CD4-positive, alpha-beta T cell (primary cell): ENCODE data around the gene FAM204A. TPM values are rescaled to one million over a fixed set of nuclear protein-coding genes. Genes with fewer than 3 reads are reported as not detected.

Source experiments
- ATAC-seq: fragments of 200-7000 bp; cut with Tn5 transposase; one replicate; pipeline ENCODE4 v1.10.0; 2022; ENCODE audit warnings: mild to moderate bottlenecking; ENCODE audit not compliant: poor library complexity
- CTCF ChIA-PET: fragments of 350-600 bp; sonication (Branson Sonifier 250); formaldehyde crosslinking; loops from one replicate; lab custom pipeline; 2021; ENCODE audit warnings: antibody characterized with exemption, inconsistent platforms; lab: Charles Lee
- POLR2A ChIA-PET: fragments of 350-600 bp; sonication (Branson Sonifier 250); formaldehyde crosslinking; loops from one replicate; lab custom pipeline; 2021; ENCODE audit warnings: antibody characterized with exemption, inconsistent platforms; lab: Charles Lee
- DNase-seq, 14 experiments: peaks; one replicate each; pipeline ENCODE4 v3.0.0-alpha.2; 2013 to 2020; ENCODE audit warnings: mixed read lengths in 2 of 14
- H3K27ac ChIP-seq, 2 donors: one replicate each; pipeline versions ENCODE4 v1.5.1 to v1.7.0; 2013; ENCODE audit warnings: low read length in 2 of 2, low read depth in 1 of 2, mild to moderate bottlenecking in 1 of 2
- H3K27me3 ChIP-seq, 2 experiments: 1 replicate in 1 of 2; 2 replicates in 1 of 2; pipeline versions ENCODE4 v1.6.1 to v1.7.0; 2013; ENCODE audit warnings: low read length in 2 of 2, control low read depth in 1 of 2, mild to moderate bottlenecking in 1 of 2, moderate library complexity in 1 of 2; ENCODE audit not compliant: insufficient read depth in 2 of 2, control insufficient read depth in 1 of 2
- H3K36me3 ChIP-seq: one replicate; pipeline ENCODE4 v1.6.1; 2013; ENCODE audit warnings: low read length, control low read depth; ENCODE audit not compliant: insufficient read depth
- H3K4me1 ChIP-seq: one replicate; pipeline ENCODE4 v1.6.1; 2013; ENCODE audit warnings: low read length, control low read depth; ENCODE audit not compliant: insufficient read depth
- H3K4me3 ChIP-seq: one replicate; pipeline ENCODE4 v1.5.1; 2013; ENCODE audit warnings: mild to moderate bottlenecking, low read length, moderate library complexity
- H3K9me3 ChIP-seq, 2 experiments: 1 replicate in 1 of 2; 2 replicates in 1 of 2; pipeline versions ENCODE4 v1.6.1 to v1.7.0; 2013; ENCODE audit warnings: low read length in 2 of 2, mild to moderate bottlenecking in 2 of 2, control low read depth in 1 of 2, moderate library complexity in 1 of 2; ENCODE audit not compliant: control insufficient read depth in 1 of 2, insufficient read depth in 1 of 2
- H3K27ac Mint-ChIP-seq: one replicate; pipeline ENCODE4 v1.8.0; 2020; ENCODE audit warnings: mixed read lengths
- H3K27me3 Mint-ChIP-seq: one replicate; pipeline ENCODE4 v1.8.0; 2021; ENCODE audit warnings: mixed read lengths
- H3K36me3 Mint-ChIP-seq: one replicate; pipeline ENCODE4 v1.8.0; 2021; ENCODE audit warnings: low read depth, mixed read lengths
- H3K4me1 Mint-ChIP-seq: one replicate; pipeline ENCODE4 v1.8.0; 2021; ENCODE audit warnings: low read depth, mixed read lengths
- H3K4me3 Mint-ChIP-seq: one replicate; pipeline ENCODE4 v1.8.0; 2020; ENCODE audit warnings: mild to moderate bottlenecking, mixed read lengths
- H3K9me3 Mint-ChIP-seq: one replicate; pipeline ENCODE4 v1.8.0; 2020; ENCODE audit warnings: mixed read lengths
- CTCF ChIP-seq: fragments of 200-600 bp; IDR thresholded peaks from one replicate; pipeline ENCODE4 v1.8.0; 2022; ENCODE audit warnings: antibody characterized with exemption, mild to moderate bottlenecking
- intact Hi-C, 2 experiments: fragments of 100-400 bp; cut with DNase I in 1 of 2; cut with micrococcal nuclease in 1 of 2; formaldehyde crosslinking; loops; one replicate each; pipeline versions ENCODE4 v1.15.1 to v1.9.0; 2023 to 2025; cut with DNase I, micrococcal nuclease
- total RNA-seq, 174 experiments: library from RNA in 2 of 174; stranded (reverse) in 2 of 174; gene quantifications; one replicate each; pipeline ENCODE4 v1.2.3 and lab custom pipeline; 2021 to 2026

The FAM204A gene
- total RNA-seq, 2 experiments from 2014 or later: 47.3 to 54.7 TPM

- CTCF ChIA-PET: no interaction called here
- no peak for TF ChIP-seq CTCF
Measured at GRCh38 chr10:118291122-118291521, 51.0 kb downstream of the FAM204A start.

DNA sequence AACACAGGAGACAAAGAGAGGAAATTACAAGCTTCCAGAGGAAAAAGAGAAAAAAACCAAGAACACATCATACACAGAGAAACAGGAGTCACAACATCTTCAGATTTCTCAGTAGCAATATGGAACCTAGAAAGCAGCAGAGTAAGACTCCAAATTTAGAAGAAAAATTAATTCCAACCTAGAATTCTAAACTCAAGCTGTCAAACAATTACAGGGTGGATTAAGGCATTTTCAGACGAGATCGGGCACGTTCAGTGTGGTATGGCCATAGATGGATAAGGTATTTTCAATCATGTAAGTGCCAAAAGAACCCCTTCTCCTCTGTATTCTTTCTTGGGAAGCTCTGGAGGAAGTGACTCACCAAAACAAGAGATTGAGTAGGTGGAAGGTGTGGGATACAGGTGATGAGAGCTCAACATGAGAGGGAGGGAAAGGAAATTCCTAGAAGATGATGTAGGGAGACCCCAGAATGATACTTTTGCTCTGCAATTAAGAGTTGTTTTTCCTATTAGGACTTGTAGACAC, 51.6 kb downstream of the FAM204A start:
- Mint-ChIP-seq H3K27ac (no peak overlapping the region), H3K9me3 (no peaks in the 10 kb centered on the region), H3K36me3 (no peaks in the 10 kb centered on the region), H3K4me3 (no peak overlapping the region), H3K4me1 (no peaks in the 10 kb centered on the region), H3K27me3 (peaks cover 47% of the 10 kb centered on the region)
- H3K27me3 ChIP-seq: peaks cover 6 to 15% of the 10 kb centered on the region in 2 experiments
- H3K36me3 ChIP-seq: no peaks in the 10 kb centered on the region
- intact Hi-C loops: no loop called here
- ChIA-PET CTCF (no interaction called here), POLR2A (no interaction called here)
- DNase-seq (no peak), ATAC-seq (no peak)
- H3K9me3 ChIP-seq: no peaks in the 10 kb centered on the region
- H3K4me1 ChIP-seq: no peaks in the 10 kb centered on the region
- no peak for TF ChIP-seq CTCF
- H3K27ac ChIP-seq: no peak overlapping the region
- no peak overlapping the region for H3K4me3 ChIP-seq

More at GRCh38 chr10:118291122-118291521, 51.0 kb downstream of the FAM204A start:
- no peaks in the 10 kb centered on the region for H3K9me3 ChIP-seq
- H3K36me3 Mint-ChIP-seq: no peaks in the 10 kb centered on the region
- no peak overlapping the region for H3K27ac ChIP-seq
- H3K4me1 ChIP-seq: no peaks in the 10 kb centered on the region
- H3K27ac Mint-ChIP-seq: no peak overlapping the region
- peaks cover 42% of the 10 kb centered on the region for H3K27me3 Mint-ChIP-seq
- H3K27me3 ChIP-seq: peaks cover 3 to 13% of the 10 kb centered on the region in 2 experiments
- POLR2A ChIA-PET: no interaction called here
- DNase-seq: no peak
- intact Hi-C loops: no loop called here
- ATAC-seq: no peak
- H3K4me3 ChIP-seq: no peak overlapping the region
- no peaks in the 10 kb centered on the region for H3K9me3 Mint-ChIP-seq
- no peak overlapping the region for H3K4me3 Mint-ChIP-seq
- no peaks in the 10 kb centered on the region for H3K36me3 ChIP-seq
- no peaks in the 10 kb centered on the region for H3K4me1 Mint-ChIP-seq

GRCh38 chr10:118287076-118287806, 54.9 kb downstream of the FAM204A start:
- no peak overlapping the region for H3K4me3 ChIP-seq

More at GRCh38 chr10:118287076-118287806, 54.9 kb downstream of the FAM204A start:
- Mint-ChIP-seq H3K27ac (no peak overlapping the region), H3K27me3 (peaks cover 48% of the 10 kb centered on the region), H3K4me1 (no peaks in the 10 kb centered on the region), H3K4me3 (no peak overlapping the region), H3K36me3 (no peaks in the 10 kb centered on the region), H3K9me3 (no peaks in the 10 kb centered on the region)
- intact Hi-C loops: no loop called here
- ChIA-PET POLR2A (no interaction called here), CTCF (no interaction called here)
- no peak for TF ChIP-seq CTCF
- Histone ChIP-seq H3K4me1 (no peaks in the 10 kb centered on the region), H3K9me3 (no peaks in the 10 kb centered on the region), H3K27ac (no peak overlapping the region), H3K27me3 (peaks cover 6 to 10% of the 10 kb centered on the region in 2 experiments), H3K36me3 (no peaks in the 10 kb centered on the region)
- DNase-seq (no peak), ATAC-seq (no peak)
